PFSK-1 (cell line): ENCODE results near the gene PGA4.

Experiments used
- FOXP2 ChIP-seq: optimal IDR thresholded peaks from 2 replicates; pipeline ENCODE3; 2011; ENCODE audit warnings: borderline replicate concordance, control low read depth, inconsistent platforms; ENCODE audit not compliant: insufficient read depth; ENCODE audit errors: extremely low read length, extremely low read depth
- POLR2AphosphoS5 ChIP-seq: IDR thresholded peaks from 2 replicates; pipeline ENCODE4 v1.6.1; 2012; ENCODE audit warnings: low read depth, mild to moderate bottlenecking, control low read depth, low read length, moderate library complexity
- REST ChIP-seq, 2 experiments: IDR thresholded peaks; 2 replicates each; pipeline versions ENCODE4 v1.6.1 to v1.8.0; 2011 to 2012; ENCODE audit warnings: low read depth in 2 of 2, low read length in 2 of 2, control low read depth in 1 of 2, inconsistent platforms in 1 of 2, mild to moderate bottlenecking in 1 of 2, moderate library complexity in 1 of 2; ENCODE audit not compliant: insufficient read depth in 1 of 2
- SIN3A ChIP-seq: IDR thresholded peaks from 2 replicates; pipeline ENCODE4 v1.6.1; 2012; ENCODE audit warnings: mild to moderate bottlenecking, low read length, moderate library complexity, borderline replicate concordance; ENCODE audit not compliant: insufficient read depth
- TAF1 ChIP-seq: IDR thresholded peaks from 2 replicates; pipeline ENCODE4 v1.6.1; 2012; ENCODE audit warnings: low read length, control low read depth, borderline replicate concordance; ENCODE audit not compliant: insufficient read depth

Gene PGA4

DNA sequence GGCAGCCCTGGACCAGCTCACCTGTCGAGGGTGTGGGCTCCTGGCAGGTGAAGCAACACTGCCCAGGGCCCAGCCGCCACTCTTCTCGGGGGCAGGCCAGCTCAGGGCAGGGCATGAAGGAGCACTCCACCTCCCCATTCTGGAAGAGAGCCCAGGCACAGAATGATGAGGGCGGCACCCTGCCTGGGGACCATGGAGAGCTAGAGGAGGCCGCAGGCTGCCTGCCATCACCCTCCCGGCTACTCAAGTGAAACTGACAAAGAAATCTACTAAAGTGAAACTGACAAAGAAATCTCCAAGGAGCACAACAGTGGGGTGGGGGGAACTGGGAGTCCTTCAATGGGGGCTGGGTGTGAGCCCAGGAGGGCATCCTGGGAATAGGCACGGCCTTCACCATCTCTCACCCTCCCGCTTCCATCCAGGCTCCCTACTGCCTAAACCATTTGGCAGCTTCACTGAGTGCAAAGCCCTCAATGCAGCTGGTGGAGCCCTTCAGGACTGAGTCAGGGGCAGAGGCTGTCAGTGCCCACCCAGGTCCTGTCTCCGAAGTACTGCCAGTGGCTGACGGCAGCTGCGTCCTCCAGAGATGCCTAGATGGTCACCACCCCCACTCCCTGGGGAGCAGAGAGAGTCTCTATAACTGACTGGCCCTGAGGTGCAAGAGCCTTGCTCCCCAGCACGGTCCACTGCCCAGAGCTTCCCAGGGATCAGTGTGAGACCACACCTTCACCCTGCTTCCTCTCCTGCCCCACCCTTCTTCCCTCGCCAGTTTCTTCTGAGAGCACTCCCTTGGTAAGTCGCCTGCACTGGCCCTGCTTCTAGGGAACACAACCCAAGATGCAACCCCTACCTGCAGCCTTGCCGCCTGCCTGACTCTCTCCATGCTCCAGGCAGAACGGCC is 51.3 kb downstream of the PGA4 start:
- no peak for TF ChIP-seq TAF1

- TF ChIP-seq SIN3A (no peak), POLR2AphosphoS5 (no peak), TAF1 (no peak), REST (IDR thresholded peaks at IDR 0.05; ENCODE audit: insufficient read depth in 1 of 2, low read depth in 2 of 2, low read length in 2 of 2) (no peak), FOXP2 (no peak)
Measured at GRCh38 chr11:61274084-61274483, 51.9 kb downstream of the PGA4 start.

DNA sequence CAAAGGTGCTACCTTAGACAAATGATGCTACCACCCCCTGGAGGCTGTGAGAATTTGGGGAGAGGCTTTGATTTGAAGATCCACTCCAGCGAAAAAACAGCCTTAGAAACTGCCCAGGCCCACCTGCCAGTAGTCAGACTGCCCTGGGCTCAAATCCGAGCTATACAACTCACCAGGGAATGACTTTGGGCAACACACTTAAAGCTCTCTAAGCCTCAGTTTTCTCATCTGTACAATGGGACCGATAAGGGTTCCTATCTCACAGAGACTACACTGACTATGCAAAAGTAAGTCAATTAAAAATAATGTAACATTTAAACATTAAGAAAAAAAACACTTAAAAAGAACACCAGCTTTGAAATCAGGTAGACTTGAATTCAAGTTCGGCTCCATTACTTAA is 53.0 kb downstream of the PGA4 start:
- TF ChIP-seq FOXP2 (no peak), SIN3A (no peak), REST (IDR thresholded peaks at IDR 0.05; ENCODE audit: insufficient read depth in 1 of 2, low read depth in 2 of 2, low read length in 2 of 2) (no peak), POLR2AphosphoS5 (no peak), TAF1 (no peak)

DNA sequence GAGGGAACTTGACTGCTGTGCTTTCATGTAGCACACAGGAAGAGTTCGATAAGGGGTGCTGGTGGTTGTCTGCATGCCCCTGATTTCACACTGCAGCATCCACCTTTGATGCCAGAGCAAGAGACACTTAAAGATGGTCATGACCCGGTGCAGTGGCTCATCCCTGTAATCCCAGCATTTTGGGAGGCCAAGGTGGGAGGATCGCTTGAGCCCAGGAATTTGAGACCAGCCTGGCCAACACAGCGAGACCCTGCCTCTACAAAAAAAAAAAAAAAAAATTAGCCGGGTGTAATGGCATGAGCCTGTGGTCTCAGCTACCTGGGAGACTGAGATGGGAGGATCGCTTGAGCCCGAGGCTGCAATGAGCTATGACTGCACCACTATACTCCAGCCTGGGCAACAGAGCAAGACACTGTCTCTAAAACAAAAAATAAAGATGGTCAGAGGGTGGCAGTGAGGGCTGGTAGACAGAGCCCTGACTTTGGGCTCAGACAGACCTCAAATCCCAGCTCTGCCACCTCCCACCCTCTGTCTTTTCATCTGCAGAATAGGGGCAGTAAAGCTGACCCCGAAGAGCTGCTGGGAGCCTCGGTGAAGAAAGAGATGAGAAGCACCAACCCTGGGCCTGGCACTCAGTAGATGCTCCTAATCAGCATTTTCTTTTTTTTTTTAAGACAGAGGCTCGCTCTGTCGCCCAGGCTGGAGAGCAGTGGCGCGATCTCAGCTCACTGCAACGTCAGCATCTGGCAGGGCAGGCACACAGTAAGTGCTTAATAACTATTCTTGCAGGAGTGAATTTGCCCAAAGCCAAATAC is 55.2 kb downstream of the PGA4 start:
- no peak for TF ChIP-seq SIN3A
- TF ChIP-seq FOXP2, result no peak

DNA sequence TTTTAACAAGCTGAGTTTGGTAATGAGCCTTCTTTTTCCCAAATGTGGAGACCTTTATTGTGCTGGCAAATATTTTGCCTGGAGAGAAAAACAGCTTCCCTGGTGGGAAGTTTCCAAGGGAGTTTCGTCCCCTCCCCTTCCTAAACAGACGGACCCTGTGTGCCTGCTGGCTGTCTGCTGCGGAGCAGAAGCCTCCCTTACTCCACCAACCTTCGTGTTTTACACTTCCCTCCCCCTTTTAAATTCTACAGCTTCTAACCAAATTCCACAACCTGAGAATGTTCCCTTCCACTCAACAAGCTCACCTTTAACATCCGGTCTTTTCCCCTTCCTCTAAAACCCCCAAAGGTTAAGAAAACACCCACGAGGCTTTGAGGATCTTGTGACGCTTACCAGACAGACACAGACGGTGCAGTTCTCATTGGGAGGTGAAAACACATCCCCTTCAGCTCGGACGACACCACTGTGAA is 55.9 kb downstream of the PGA4 start:
- TF ChIP-seq TAF1 (no peak), FOXP2 (no peak), REST (IDR thresholded peaks at IDR 0.05; ENCODE audit: insufficient read depth in 1 of 2, low read depth in 2 of 2, low read length in 2 of 2) (no peak), POLR2AphosphoS5 (no peak), SIN3A (no peak)

DNA sequence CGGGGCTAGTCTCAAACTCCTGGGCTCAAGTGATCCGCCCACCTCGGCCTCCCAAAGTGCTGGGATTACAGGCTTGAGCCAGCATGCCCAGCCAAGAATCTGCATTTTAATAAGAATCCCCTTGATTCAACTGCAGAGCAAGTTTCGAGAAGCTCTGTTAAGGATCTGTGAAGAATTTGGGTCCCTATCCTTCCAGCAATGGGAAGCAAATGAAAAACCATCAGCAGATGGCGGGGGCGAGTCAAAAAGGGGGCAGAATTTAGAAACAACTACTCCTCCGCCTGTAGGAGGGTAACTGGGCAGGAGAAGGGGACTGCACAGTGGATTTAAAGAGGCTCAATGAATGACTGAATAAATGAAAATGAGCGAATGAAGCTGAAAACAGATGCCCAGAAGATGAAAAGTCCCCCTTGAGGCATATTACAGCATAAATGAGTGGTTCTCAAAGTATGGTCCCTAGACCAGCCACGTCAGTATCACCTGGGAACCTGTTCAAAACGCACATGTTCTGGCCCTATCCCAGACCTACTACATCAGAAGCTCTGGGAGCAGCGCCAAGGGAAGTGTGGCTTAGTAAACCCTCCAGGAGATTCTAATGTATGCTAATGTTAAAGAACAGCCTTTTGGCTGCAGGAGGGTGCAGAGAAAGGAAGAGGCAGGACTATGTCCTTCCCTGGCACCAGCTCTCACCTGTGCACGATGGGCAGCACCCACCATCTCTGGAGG is 58.0 kb downstream of the PGA4 start:
- TF ChIP-seq TAF1 (no peak), POLR2AphosphoS5 (no peak), FOXP2 (no peak)
